Right forelimb (tissue), 1 donor: ENCODE results near the gene CYP2U1.
A peak's percentile ranks its signal among the peaks of the same experiment; 100 is the strongest.

Experiments
- DNase-seq: peaks from one replicate; pipeline ENCODE4 v3.0.0-alpha.2; 2018

The CYP2U1 gene

DNA sequence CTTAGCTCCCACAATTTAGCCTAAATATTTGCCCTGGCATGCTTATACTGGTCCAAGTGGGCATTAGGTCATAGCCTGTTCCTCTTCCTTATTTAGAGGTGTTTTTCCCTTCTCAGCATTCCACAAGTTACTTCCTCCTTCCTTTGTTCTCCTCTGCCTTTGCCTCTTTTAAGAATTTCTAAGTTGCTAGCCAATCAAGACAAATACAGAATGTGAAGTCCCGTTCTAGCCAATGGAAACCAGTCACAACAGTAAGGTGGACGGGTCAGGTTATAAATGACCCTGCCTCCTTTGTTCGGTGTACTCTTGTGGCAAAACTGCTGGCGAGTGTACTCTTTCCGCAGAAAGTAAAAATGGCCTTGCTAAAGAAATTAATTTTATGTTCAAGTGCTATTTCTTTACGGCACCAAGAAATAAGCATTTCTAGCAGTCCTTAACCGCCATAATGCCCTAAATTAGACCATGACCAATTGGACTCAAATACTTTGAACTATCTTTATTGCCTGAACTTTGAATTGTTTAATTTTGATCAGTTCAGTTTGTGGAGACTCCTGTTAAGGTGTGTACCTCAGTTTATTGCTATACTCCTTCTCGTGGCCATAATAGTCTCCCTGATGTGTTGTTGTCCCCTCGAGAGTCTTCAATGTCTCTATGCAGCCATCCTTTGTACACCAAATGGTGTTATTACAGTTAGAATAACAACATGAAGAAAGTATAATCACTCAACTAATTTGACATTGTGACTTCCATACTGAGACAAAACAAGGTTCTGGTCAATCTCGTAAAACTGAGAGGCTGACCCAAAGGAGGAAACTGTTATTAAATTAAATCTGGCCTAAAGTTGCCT is 56.8 kb downstream of the CYP2U1 start:
- no peak for DNase-seq

DNA sequence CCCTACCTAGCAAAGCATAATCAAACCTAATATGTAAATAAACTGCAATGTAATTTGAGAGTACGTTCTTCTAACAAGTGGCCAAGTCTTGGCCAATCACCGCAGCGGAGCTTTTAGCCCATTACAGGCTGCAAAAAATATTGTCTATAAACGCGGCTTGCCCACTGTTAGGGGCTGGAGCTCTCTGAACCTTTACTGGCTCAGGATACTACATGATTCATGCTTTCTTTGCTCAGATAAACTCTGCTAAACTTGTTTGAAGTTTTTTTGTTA is 57.4 kb downstream of the CYP2U1 start:
- DNase-seq: no peak

DNA sequence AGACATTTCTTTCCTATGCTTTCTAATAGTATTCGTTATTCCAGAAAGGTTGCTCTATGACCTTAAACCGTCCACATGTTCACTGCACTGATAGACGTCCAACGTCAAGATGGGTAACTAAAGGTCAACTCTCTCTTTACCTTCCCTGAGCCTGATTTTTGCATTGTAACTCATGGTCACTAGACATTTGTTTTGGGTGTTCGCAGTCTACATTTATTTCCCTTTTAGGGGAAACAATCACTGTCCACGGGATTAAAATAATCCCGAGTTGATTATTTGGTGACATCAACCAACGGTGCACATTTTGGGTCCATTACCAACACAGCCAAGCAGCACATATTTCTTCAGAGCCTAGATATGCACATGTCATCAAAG is 57.8 kb downstream of the CYP2U1 start:
- DNase-seq: no peak

DNA sequence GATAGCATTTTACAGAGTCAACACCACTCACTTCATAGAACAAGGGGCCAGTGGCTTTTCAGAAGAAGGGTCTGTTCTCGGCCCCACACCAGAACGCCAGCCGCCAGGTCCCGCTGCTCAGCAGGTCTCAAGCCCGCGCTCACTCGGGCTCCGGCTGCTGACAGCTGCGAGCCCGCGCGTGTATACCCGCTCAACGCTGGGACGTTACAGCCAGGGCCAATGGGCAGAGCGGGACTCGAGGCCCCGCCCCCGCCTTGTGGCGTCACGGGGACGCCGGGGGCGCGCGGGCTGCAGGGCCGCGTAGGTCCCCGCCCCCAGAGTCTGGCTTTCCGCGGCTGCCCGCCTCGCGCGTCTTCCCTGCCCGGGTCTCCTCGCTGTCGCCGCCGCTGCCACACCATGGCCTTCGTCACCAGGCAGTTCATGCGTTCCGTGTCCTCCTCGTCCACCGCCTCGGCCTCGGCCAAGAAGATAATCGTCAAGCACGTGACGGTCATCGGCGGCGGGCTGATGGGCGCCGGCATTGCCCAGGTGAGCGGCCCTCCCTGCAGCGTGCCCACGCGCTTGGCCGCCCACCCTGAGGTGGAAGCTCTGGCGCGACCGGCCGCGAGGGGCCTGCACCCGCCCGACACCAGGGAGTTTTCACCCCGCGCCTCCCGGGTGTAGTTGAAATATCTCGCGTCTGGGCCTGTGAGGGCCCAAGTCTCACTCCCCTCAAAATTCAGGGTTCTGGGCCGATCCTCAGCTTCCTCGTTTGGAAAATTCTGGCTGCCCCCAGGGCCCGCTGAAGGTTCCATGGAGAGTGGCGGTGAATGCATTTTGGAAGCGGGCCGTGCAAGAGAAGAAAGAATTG is 58.4 kb downstream of the CYP2U1 start, which contains the start of gene HADH:
Gene HADH (plus strand): TSS at position 353 of the 850 bp plus-strand sequence. CDS start 44 bp downstream, at position 397.
- DNase-seq: peak; percentile 95

DNA sequence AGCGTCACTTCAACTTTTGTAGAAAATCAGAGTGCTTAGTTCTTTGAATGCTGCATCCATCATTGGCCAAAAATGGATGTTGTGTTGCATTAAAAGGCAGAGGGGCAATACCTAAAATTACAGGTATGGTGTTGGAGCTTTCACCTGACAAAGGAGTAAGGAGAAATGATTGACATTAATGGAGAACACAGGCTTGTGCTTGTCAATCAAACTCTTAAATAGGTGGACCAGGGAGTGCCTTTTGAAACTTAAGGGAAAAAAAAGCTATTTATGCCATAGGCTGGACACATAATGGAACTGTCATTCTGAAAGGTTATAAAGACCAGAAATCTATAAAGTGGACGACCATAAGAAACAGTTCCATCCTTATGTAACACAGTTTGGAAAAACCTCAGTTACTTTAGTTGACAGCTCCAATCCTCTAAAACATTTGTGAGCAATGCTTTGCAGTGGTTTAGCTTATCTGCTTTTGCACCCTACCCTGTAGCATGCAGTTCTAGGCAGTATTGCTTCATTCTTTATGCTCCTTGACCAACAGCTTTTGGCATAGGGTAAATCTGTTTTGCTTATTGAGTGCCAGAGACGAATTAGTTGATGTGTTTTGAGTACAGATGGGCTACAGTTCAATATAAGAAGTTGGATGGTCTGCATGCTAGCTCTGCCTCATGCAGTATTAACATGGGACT is 60.7 kb downstream of the CYP2U1 start:
- DNase-seq: no peak

DNA sequence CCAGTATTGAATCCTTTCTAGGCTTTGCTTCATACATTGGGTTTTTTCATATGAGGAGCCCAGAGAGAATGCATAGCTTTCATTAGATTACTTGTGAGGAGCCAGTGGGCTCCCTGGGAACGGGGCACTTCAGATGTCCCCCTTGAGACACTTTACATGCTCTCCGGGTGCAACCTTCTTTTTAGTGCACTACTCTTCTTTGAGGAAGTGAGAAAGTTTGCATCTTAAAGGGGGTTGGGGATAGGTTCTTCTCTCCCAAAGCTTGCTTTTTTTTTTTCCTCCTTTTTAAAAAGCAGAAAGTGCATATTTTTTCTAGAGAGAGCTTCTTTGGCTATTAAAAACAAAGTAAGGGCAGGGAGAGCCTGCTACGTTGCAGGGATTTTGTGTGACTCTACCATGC is 62.6 kb downstream of the CYP2U1 start:
- DNase-seq: no peak

DNA sequence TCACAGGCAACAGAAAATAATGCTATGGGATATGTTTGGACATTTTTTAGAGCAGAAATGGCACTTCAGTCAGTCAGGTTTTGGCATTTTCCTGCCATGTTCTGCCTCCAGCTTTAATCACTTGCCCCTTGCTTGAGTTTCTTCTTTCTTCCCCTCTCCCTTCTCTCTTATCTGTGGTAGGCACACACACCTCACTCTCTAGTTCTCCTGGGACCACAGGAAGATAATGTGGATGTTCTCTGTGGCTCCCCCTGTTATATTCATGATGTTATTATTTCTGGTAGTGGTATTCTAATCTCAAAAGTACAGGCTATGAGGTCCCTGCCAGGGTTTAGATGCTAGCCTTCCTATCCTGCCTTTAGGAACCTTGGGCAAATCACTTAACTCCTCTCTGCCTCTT is 63.5 kb downstream of the CYP2U1 start:
- no peak for DNase-seq

DNA sequence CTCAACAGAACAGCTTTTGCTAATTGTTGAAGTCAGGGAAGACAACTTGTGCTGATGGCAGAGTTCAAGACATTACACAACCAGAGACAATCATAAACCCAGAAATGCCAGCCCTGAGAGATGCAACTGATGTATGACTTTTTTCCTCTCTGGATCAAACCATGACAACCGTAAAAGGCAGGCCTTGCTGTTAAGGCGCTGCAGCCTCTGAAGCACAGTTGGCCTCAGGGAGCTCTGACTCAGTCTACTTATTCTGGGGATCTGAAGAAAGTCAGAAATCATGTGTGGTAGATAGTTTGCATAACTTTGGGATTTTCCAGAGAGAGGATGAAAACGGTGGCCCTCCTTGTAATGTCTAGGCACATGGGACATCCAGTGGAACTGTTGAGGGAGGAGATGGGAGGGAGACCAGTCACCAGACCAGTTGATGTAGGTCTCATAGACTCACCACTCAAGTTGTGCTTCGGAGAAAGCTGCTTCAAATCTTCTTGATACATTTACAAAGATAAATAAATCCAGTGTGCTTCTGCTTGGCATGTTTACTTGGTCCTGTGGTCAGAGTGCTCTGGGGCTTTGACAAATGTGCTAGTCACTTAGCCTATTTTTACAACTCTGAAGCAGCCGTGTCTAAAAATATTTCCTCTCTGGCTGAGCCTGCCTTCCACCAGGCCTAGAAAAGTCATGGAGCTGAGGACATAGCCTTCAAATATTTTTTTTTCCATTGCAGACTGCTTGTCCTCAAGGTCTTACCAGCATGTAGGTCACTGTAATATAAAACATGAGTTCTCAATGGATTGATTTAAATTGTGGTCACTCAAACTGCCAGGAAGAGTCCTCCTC is 65.8 kb downstream of the CYP2U1 start:
- no peak for DNase-seq

DNA sequence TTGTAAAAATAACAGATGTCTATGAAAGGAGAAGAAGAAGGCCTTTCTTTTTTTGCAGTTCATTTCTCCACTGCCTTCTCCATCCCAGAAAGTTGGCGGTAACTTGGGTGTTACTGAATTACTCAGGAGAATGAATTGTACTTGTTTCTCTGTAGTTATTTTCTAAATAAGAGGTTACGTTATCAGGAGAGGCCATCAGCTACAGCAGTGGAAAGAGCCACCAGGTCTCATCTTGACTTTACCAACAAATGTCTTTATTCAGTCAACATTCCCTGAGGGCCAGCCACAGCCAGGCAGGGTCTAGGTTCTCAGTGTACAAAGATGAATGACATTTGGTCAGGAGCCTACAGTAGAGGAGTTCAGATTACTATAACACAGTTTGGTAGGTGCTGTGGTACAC is 66.4 kb downstream of the CYP2U1 start:
- DNase-seq: no peak

DNA sequence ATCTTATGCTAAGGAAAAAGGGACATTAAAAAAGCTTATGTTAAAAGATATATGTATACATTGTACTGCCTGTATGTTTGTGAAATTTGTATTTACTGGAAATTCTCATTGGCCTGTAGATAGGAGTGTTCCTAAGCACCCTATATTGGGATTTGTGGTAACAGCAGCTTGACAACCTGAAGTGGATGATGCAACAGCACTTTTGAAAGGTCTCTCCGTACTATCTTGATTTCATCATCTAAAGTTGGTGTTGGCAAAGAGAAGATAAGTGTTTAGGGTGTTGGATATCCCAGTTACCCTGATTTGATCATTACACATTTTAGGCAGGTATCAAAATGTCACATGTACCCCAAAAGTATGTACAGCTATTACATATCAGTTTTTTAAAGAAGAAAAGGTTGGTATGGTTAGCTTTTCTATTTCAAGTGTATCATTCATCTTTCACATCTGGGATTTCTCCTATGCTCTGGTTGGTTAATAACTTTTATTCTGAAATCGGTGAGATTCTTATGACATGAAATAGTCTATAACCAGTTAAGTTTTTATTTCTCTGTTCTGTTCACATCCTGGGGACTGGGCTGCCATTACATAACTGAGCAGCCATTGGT is 68.7 kb downstream of the CYP2U1 start:
- DNase-seq: no peak

DNA sequence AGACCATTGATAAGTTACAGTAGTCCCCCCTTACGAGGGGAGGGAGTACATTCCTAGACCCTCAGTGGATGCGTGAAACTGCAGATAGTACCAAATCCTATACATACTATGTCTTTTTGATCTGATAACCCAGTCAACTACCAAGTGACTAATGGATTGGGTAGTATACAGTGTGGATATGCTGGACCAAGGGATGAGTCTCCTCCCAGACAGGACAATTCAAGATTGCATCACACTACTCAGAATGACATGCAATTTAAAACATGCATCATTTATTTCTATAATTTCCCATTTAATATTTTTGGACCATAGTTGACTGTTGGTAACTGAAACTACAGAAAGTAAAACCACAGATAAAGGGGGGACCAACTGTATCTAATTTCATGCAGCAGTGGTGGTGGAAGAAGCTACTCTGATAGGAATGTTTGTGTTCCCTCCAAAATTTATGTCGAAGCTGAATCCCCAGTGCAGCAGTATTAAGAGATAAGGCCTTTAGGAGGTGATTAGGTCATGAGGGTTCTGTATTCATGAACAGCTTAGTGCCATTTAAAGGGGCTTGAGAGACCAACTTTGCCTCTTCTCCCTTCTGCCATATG is 70.3 kb downstream of the CYP2U1 start:
- DNase-seq: no peak
